Kidney epithelial cell (primary cell): ENCODE data around the gene SPG7. TPM values are rescaled to one million over a fixed set of nuclear protein-coding genes. Genes with fewer than 3 reads are reported as not detected.

ENCODE experiments used
- DNase-seq: peaks from one replicate; pipeline ENCODE4 v3.0.0-alpha.2; 2010; ENCODE audit warnings: low read depth
- H3K27me3 ChIP-seq: 2 replicates; pipeline ENCODE4 v1.6.0; 2011; ENCODE audit warnings: low read length; ENCODE audit not compliant: control insufficient read depth, insufficient read depth
- H3K36me3 ChIP-seq: 2 replicates; pipeline ENCODE4 v1.5.1; 2011; ENCODE audit warnings: low read length; ENCODE audit not compliant: control insufficient read depth, insufficient read depth
- H3K4me3 ChIP-seq: 2 replicates; pipeline ENCODE4 v1.5.1; 2011; ENCODE audit warnings: low read depth, mild to moderate bottlenecking, control low read depth, low read length
- total RNA-seq: library from RNA; depleted of rRNA; stranded (reverse); fragments of >200 nt; gene quantifications from 2 replicates; pipeline ENCODE4 v1.2.3, GENCODE V29; 2015
- TF ChIP-seq, protein P1 (sequence below): IDR thresholded peaks from 2 replicates; pipeline ENCODE4 v1.5.1; 2011; ENCODE audit warnings: mild to moderate bottlenecking, moderate library complexity, low read length, control low read depth, inconsistent platforms; ENCODE audit not compliant: insufficient read depth, poor library complexity, severe bottlenecking

Gene SPG7
- total RNA-seq, 1 donor from 2014 or later = 144 TPM

DNA sequence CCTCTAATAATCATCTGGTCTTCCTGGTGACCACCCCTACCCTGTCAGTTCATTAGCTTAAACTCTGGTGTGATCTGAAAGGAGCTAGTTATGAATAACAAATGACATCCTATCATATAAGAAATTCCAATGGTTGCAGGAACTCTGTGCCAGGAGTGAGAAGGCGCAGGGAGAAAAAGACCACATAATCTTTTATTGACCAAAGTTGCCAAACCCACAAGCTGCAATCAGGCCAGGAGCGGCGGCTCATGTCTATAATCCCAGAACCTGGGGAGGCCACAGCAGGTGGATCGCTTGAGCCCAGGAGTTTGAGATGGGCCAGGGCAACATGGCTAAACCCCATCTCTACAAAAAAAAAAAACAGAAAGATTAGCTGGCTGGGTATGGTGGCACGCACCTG is 41.3 kb upstream of the SPG7 start:
- DNase-seq = no peak
- H3K4me3 ChIP-seq = no peak overlapping the region
- H3K36me3 ChIP-seq = no peaks in the 10 kb centered on the region
- TF ChIP-seq, protein P1, sequence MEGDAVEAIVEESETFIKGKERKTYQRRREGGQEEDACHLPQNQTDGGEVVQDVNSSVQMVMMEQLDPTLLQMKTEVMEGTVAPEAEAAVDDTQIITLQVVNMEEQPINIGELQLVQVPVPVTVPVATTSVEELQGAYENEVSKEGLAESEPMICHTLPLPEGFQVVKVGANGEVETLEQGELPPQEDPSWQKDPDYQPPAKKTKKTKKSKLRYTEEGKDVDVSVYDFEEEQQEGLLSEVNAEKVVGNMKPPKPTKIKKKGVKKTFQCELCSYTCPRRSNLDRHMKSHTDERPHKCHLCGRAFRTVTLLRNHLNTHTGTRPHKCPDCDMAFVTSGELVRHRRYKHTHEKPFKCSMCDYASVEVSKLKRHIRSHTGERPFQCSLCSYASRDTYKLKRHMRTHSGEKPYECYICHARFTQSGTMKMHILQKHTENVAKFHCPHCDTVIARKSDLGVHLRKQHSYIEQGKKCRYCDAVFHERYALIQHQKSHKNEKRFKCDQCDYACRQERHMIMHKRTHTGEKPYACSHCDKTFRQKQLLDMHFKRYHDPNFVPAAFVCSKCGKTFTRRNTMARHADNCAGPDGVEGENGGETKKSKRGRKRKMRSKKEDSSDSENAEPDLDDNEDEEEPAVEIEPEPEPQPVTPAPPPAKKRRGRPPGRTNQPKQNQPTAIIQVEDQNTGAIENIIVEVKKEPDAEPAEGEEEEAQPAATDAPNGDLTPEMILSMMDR = no peak
- H3K27me3 ChIP-seq = no peaks in the 10 kb centered on the region

- TF ChIP-seq, protein P1 = no peak
Measured at GRCh38 chr16:89467382-89467781, 40.8 kb upstream of the SPG7 start.

DNA sequence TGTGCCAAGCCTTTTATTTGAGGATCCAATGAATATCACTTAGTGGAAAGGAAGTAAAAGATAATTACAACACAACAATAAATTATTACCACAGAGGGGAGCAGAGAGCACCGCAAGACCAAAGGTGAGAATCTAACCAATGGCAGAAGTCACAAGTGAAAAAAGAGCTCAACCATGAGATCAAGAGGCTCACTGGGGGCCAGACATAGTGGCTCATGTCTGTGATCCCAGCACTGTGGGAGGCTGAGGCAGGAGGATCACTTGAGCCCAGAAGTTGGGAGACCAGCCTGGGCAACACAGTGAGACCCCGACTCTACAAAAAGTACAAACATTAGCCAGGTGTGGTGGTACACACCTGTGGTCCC is 35.5 kb upstream of the SPG7 start:
- H3K36me3 ChIP-seq = no peaks in the 10 kb centered on the region
- no peak for DNase-seq
- H3K27me3 ChIP-seq = no peaks in the 10 kb centered on the region
- H3K4me3 ChIP-seq = no peak overlapping the region
- TF ChIP-seq, protein P1 = no peak

More at GRCh38 chr16:89467382-89467781, 40.8 kb upstream of the SPG7 start:
- H3K27me3 ChIP-seq = no peaks in the 10 kb centered on the region
- no peak for DNase-seq
- no peaks in the 10 kb centered on the region for H3K36me3 ChIP-seq
- H3K4me3 ChIP-seq = no peak overlapping the region

DNA sequence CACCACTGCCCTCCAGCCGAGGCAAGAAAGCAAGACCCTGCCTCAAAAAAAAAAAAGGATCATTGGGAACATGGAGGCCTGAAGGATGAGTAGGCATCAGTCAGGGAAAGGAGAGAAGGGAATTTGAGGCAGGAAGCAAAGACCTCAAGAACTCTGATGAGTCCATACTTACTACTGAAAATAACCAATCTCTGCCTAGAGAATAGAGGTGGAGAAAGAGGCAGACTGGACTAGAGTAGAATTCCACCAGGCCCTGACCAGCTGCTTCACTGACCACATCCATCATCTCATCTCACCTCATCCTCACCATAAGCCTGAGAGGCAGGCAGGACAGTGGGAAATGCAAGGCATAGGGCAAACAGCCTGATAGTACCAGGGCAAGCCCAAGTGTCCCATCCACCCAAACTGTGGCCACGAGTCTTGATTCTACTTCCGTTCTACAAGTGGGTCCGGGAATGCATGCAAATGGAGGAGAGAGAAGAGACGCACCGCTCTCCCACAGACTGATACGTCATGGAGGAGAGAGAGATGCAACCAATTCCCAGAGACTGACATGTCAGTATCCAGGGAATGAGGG is 35.0 kb upstream of the SPG7 start:
- Histone ChIP-seq H3K36me3 (no peaks in the 10 kb centered on the region), H3K4me3 (no peak overlapping the region), H3K27me3 (no peaks in the 10 kb centered on the region)
- DNase-seq = no peak
- TF ChIP-seq, protein P1 = no peak

DNA sequence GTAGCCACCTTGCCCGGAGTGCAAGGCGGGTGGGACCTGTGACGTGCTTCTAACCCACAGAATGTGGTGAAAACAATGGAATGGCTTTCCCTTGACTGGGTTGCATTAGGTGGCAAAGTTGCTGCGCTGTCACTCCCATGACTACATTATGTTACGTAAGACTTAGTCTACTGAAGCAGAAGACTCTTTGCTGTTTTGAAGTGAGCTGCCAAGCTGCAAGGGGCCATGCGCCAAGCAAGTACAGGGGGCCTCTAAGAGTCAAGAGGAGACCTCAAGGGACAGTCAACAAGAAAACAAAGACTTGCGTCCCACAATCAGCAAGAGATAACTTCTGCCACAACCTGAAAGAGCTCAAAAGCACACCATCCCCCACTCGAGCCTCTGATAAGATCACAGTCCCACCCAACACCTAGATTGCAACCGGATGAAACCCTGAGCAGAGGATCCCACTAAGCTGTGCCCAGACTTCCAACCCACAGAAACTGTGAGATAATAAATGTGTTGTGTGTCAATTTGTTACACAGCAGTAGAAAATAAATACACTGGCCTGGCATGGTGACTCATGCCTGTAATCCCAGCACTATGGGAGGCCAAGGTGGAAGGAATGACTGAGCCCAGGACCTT is 34.3 kb upstream of the SPG7 start:
- Histone ChIP-seq H3K27me3 (no peaks in the 10 kb centered on the region), H3K4me3 (no peak overlapping the region), H3K36me3 (no peaks in the 10 kb centered on the region)
- TF ChIP-seq, protein P1 = no peak
- DNase-seq = no peak

DNA sequence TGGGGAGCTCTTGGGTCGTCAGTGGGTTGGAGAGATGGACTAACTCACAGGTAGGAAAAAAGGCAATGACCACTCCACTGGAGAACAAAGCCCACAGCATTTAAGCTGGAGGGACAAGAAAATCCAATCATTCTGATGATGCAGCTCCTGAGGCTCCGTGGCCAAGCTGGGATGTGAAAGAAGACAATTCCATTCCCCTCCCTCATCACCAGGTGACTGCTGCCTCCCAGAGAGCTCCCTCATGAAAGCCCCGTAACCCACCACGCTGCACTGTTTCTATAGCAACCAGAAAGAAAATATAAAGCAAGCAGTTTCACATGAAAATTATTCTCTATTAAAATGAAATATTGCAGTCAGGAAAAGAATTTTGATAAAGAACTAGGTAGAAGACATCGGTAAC is 33.1 kb upstream of the SPG7 start:
- no peak for DNase-seq
- TF ChIP-seq, protein P1 = no peak
- no peak overlapping the region for H3K4me3 ChIP-seq
- H3K36me3 ChIP-seq = no peaks in the 10 kb centered on the region
- H3K27me3 ChIP-seq = no peaks in the 10 kb centered on the region
